ENCODE measurements around the gene PALM. TPM values are rescaled to one million over a fixed set of nuclear protein-coding genes. Genes with fewer than 3 reads are reported as not detected.
A peak's percentile ranks its signal among the peaks of the same experiment; 100 is the strongest.

The PALM gene
- total RNA-seq, 2 donors from 2014 or later: 32.9 to 40.8 TPM

DNA sequence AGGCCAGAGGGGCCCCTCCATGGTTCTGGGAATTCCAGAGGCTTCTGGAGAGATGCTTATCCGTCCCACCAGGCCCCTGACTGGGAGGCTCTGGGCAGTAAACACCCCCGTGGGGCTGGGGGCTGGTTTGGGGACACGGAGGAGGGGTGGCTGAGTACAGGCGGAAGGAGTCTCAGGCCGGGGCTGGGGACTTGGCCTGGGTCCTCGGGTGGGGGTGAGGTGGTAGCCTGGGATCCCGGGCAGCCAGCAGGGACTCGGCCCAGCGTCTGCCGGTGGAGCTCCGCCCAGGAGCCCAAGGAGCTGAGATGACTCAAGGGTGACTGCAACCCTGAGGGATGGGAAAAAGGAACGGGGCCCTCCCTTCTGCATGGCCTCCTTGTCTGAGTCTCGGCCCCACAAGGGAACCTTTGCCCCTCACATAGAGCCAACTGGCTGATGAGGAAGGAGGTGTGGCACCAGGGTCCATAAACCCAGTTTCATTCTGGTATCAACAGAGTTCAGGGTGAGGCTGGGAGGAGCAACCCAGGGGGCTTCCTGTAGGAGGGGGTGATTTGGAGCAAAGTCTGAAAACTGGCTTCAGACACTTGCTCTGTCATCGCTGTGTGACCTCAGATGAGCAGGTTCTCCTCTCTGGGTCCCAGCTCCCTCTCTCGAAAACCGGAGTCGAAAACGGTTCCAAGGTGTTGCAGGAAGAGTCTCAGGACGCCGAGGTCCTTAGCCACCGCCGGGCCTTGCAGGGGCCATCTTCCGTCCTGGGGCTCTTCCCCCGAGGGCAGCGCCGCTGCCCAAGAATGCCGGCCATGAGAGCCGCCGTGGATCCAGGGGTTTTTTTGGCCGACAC, 43.0 kb downstream of the PALM start:
- Histone ChIP-seq H3K9me3 (ENCODE audit: control insufficient read depth, low read length) (no peaks in the 10 kb centered on the region), H3K27me3 (ENCODE audit: control insufficient read depth, insufficient read depth, low read length, poor library complexity, severe bottlenecking) (no peaks in the 10 kb centered on the region), H3K36me3 (ENCODE audit: control insufficient read depth, insufficient read depth, low read length) (no peaks in the 10 kb centered on the region), H3K4me1 (ENCODE audit: control insufficient read depth, insufficient read depth, low read length) (no peaks in the 10 kb centered on the region), H3K4me3 (ENCODE audit: low read length) (no peak overlapping the region), H3K9ac (ENCODE audit: extremely low read depth, low read length, poor library complexity, severe bottlenecking) (no peak overlapping the region), H3K27ac (ENCODE audit: low read depth, low read length) (no peak overlapping the region)
- no peaks in the 10 kb centered on the region for H3K27me3 Mint-ChIP-seq (ENCODE audit: insufficient read depth)
- 84 to 85% methylated on average over 8 to 30 of the region's 30 CpGs for WGBS, 2 experiments (ENCODE audit: insufficient coverage in 1 of 2, insufficient read length in 1 of 2)
- H3K36me3 Mint-ChIP-seq (ENCODE audit: low read depth): no peaks in the 10 kb centered on the region
- no peak overlapping the region for H3K4me3 Mint-ChIP-seq
- no peaks in the 10 kb centered on the region for H3K4me1 Mint-ChIP-seq
- H3K27ac Mint-ChIP-seq: no peak overlapping the region
- TF ChIP-seq, protein P1, sequence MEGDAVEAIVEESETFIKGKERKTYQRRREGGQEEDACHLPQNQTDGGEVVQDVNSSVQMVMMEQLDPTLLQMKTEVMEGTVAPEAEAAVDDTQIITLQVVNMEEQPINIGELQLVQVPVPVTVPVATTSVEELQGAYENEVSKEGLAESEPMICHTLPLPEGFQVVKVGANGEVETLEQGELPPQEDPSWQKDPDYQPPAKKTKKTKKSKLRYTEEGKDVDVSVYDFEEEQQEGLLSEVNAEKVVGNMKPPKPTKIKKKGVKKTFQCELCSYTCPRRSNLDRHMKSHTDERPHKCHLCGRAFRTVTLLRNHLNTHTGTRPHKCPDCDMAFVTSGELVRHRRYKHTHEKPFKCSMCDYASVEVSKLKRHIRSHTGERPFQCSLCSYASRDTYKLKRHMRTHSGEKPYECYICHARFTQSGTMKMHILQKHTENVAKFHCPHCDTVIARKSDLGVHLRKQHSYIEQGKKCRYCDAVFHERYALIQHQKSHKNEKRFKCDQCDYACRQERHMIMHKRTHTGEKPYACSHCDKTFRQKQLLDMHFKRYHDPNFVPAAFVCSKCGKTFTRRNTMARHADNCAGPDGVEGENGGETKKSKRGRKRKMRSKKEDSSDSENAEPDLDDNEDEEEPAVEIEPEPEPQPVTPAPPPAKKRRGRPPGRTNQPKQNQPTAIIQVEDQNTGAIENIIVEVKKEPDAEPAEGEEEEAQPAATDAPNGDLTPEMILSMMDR (conservative IDR thresholded peaks at IDR 0.05): no peak
- DNase-seq: peak; percentile 69
- H3K9me3 Mint-ChIP-seq: peaks cover 10% of the 10 kb centered on the region

DNA sequence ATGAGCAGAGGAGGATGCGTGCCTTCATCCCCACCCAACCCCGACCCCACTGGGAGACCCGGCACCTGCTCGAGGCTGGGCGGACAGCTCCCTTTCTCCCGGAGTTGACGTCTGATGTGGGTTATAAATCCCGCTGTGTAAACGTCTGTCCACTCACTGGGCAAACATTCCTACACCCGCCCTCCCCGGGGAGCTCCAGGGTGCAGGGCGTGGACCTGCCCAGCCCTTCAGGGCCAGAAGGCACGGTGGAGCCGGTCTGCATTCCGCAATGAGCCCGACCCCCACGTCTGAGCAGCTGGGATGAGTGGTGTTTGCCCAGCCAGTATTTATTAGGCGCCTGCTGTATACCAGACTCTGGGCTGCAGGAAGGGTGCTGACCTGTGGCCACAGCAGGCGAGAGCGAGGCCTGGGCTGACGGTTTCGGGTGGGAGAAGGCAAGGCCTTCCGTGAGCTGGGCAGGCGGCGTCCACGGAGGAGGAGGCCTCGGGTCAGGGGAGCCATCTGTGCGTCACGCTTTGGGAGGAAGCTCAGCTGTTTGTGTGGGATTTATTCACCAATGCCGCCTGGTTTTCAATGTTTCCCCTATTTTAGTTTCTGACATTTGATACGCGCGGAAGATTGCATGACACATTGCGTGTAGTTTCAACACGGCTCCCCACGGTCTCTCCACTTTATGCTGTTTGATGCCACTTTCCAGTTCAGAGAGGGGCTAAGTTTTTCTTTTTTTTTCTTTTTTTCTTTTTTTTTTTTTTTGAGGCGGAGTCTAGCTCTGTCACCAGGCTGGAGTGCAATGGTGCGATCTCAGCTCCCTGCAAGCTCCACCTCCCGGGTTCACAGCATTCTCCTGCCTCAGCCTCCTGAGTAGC, 44.1 kb downstream of the PALM start:
- Mint-ChIP-seq H3K9me3 (peaks cover 12% of the 10 kb centered on the region), H3K36me3 (ENCODE audit: low read depth) (no peaks in the 10 kb centered on the region)
- H3K9ac ChIP-seq (ENCODE audit: extremely low read depth, low read length, poor library complexity, severe bottlenecking): no peak overlapping the region

DNA sequence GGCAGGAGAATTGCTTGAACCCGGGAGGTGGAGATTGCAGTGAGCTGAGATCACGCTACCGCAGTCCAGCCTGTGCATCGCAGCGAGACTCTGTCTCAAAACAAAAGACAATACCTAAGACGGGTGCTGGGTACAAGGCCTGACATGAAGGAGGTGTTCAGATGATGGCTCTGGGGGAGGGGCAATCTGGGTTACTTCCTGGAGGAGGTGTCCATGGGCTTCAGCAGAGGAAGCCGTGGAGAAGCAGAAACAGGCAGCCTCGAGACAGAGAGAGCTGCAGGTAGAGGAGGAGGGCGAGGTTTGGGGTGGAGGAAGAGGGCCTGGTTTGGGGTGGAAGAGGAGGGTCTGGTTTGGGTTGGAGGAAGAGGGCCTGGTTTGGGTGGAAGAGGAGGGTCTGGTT, 45.8 kb downstream of the PALM start:
- H3K4me3 Mint-ChIP-seq: no peak overlapping the region
- Histone ChIP-seq H3K4me1 (ENCODE audit: control insufficient read depth, insufficient read depth, low read length) (no peaks in the 10 kb centered on the region), H3K27ac (ENCODE audit: low read depth, low read length) (no peak overlapping the region), H3K27me3 (ENCODE audit: control insufficient read depth, insufficient read depth, low read length, poor library complexity, severe bottlenecking) (no peaks in the 10 kb centered on the region), H3K9me3 (ENCODE audit: control insufficient read depth, low read length) (no peaks in the 10 kb centered on the region), H3K9ac (ENCODE audit: extremely low read depth, low read length, poor library complexity, severe bottlenecking) (no peak overlapping the region), H3K4me3 (ENCODE audit: low read length) (no peak overlapping the region), H3K36me3 (ENCODE audit: control insufficient read depth, insufficient read depth, low read length) (no peaks in the 10 kb centered on the region)
- H3K36me3 Mint-ChIP-seq (ENCODE audit: low read depth): no peaks in the 10 kb centered on the region
- H3K9me3 Mint-ChIP-seq: peaks cover 23% of the 10 kb centered on the region
- H3K27me3 Mint-ChIP-seq (ENCODE audit: insufficient read depth): no peaks in the 10 kb centered on the region
- DNase-seq: no peak
- WGBS, 2 experiments (ENCODE audit: insufficient coverage in 1 of 2, insufficient read length in 1 of 2): 90 to 94% methylated on average over 5 to 9 of the region's 9 CpGs
- no peaks in the 10 kb centered on the region for H3K4me1 Mint-ChIP-seq
- H3K27ac Mint-ChIP-seq: no peak overlapping the region
- TF ChIP-seq, protein P1 (conservative IDR thresholded peaks at IDR 0.05): no peak

More for the DNA sequence above, 44.1 kb downstream of the PALM start:
- 86 to 88% methylated on average over 21 to 38 of the region's 39 CpGs for WGBS, 2 experiments (ENCODE audit: insufficient coverage in 1 of 2, insufficient read length in 1 of 2)
- Mint-ChIP-seq H3K4me1 (no peaks in the 10 kb centered on the region), H3K4me3 (no peak overlapping the region), H3K27ac (no peak overlapping the region), H3K27me3 (ENCODE audit: insufficient read depth) (no peaks in the 10 kb centered on the region)
- Histone ChIP-seq H3K9me3 (ENCODE audit: control insufficient read depth, low read length) (no peaks in the 10 kb centered on the region), H3K27ac (ENCODE audit: low read depth, low read length) (peak overlapping the region; percentile 78), H3K27me3 (ENCODE audit: control insufficient read depth, insufficient read depth, low read length, poor library complexity, severe bottlenecking) (no peaks in the 10 kb centered on the region), H3K36me3 (ENCODE audit: control insufficient read depth, insufficient read depth, low read length) (no peaks in the 10 kb centered on the region), H3K4me3 (ENCODE audit: low read length) (no peak overlapping the region), H3K4me1 (ENCODE audit: control insufficient read depth, insufficient read depth, low read length) (no peaks in the 10 kb centered on the region)
- DNase-seq: no peak
- TF ChIP-seq, protein P1 (conservative IDR thresholded peaks at IDR 0.05): no peak

All from endodermal cell (in vitro differentiated cells).